ENCODE measurements around the gene FOXL2.
"Not testable (repeated sequence)": the region's sequence is repeated elsewhere in the genome, so short reads cannot be mapped to it uniquely, and the experiment has no call there.

Gene FOXL2

GRCh38 chr3:138923531-138923994 lies 23.4 kb downstream of the FOXL2 start:
- DNase-seq: peak in 1 of 2 experiments; percentile 31

- DNase-seq: not testable (repeated sequence)
Measured at GRCh38 chr3:138922400-138922799, 24.5 kb downstream of the FOXL2 start.

- no peak for DNase-seq
Measured at GRCh38 chr3:138921316-138922292, 25.3 kb downstream of the FOXL2 start.

GRCh38 chr3:138919325-138919724 lies 27.6 kb downstream of the FOXL2 start:
- no peak for DNase-seq

GRCh38 chr3:138916824-138917223 lies 30.1 kb downstream of the FOXL2 start:
- DNase-seq: no peak

GRCh38 chr3:138915503-138916498 lies 31.1 kb downstream of the FOXL2 start:
- peak; percentile 12 to 31 for DNase-seq

GRCh38 chr3:138914870-138915502 lies 32.0 kb downstream of the FOXL2 start:
- DNase-seq: no peak

- DNase-seq: no peak
Measured at GRCh38 chr3:138913766-138914165, 33.2 kb downstream of the FOXL2 start.

GRCh38 chr3:138912237-138912636 lies 34.7 kb downstream of the FOXL2 start:
- no peak for DNase-seq

- DNase-seq: no peak
Measured at GRCh38 chr3:138911621-138912020, 35.3 kb downstream of the FOXL2 start.

- DNase-seq: no peak
Measured at GRCh38 chr3:138909904-138910303, 37.0 kb downstream of the FOXL2 start.

GRCh38 chr3:138908846-138909245 lies 38.1 kb downstream of the FOXL2 start:
- no peak for DNase-seq

GRCh38 chr3:138907539-138907938 lies 39.4 kb downstream of the FOXL2 start:
- DNase-seq: no peak

- no peak for DNase-seq
Measured at GRCh38 chr3:138902171-138902570, 44.8 kb downstream of the FOXL2 start.

- DNase-seq: no peak
Measured at GRCh38 chr3:138901567-138901966, 45.4 kb downstream of the FOXL2 start.

- DNase-seq: no peak
Measured at GRCh38 chr3:138899351-138899991, 47.5 kb downstream of the FOXL2 start.

- DNase-seq: no peak
Measured at GRCh38 chr3:138898708-138899107, 48.2 kb downstream of the FOXL2 start.

- DNase-seq: no peak
Measured at GRCh38 chr3:138898301-138898700, 48.6 kb downstream of the FOXL2 start.
